ENCODE measurements around the gene RWDD3. TPM values are rescaled to one million over a fixed set of nuclear protein-coding genes. Genes with fewer than 3 reads are reported as not detected.

The RWDD3 gene
- total RNA-seq, 2 donors from 2014 or later: 35.5 to 37.1 TPM

- H3K9me3 ChIP-seq (ENCODE audit: control insufficient read depth, low read length): peaks cover 8% of the 10 kb centered on the region
- H3K4me3 ChIP-seq (ENCODE audit: low read length): no peak overlapping the region
- no peak for DNase-seq
- Mint-ChIP-seq H3K27me3 (ENCODE audit: insufficient read depth) (no peaks in the 10 kb centered on the region), H3K9me3 (no peaks in the 10 kb centered on the region), H3K36me3 (ENCODE audit: low read depth) (no peaks in the 10 kb centered on the region), H3K4me3 (no peak overlapping the region), H3K27ac (no peak overlapping the region), H3K4me1 (peaks cover 2% of the 10 kb centered on the region)
- H3K27me3 ChIP-seq (ENCODE audit: control insufficient read depth, insufficient read depth, low read length, poor library complexity, severe bottlenecking): no peaks in the 10 kb centered on the region
- TF ChIP-seq, protein P1, sequence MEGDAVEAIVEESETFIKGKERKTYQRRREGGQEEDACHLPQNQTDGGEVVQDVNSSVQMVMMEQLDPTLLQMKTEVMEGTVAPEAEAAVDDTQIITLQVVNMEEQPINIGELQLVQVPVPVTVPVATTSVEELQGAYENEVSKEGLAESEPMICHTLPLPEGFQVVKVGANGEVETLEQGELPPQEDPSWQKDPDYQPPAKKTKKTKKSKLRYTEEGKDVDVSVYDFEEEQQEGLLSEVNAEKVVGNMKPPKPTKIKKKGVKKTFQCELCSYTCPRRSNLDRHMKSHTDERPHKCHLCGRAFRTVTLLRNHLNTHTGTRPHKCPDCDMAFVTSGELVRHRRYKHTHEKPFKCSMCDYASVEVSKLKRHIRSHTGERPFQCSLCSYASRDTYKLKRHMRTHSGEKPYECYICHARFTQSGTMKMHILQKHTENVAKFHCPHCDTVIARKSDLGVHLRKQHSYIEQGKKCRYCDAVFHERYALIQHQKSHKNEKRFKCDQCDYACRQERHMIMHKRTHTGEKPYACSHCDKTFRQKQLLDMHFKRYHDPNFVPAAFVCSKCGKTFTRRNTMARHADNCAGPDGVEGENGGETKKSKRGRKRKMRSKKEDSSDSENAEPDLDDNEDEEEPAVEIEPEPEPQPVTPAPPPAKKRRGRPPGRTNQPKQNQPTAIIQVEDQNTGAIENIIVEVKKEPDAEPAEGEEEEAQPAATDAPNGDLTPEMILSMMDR (conservative IDR thresholded peaks at IDR 0.05): no peak
- 94% methylated on average over 2 to 4 of the region's 4 CpGs for WGBS, 2 experiments (ENCODE audit: insufficient coverage in 1 of 2, insufficient read length in 1 of 2)
- H3K9ac ChIP-seq (ENCODE audit: extremely low read depth, low read length, poor library complexity, severe bottlenecking): no peak overlapping the region
- H3K4me1 ChIP-seq (ENCODE audit: control insufficient read depth, insufficient read depth, low read length): peaks cover 2% of the 10 kb centered on the region
- H3K36me3 ChIP-seq (ENCODE audit: control insufficient read depth, insufficient read depth, low read length): no peaks in the 10 kb centered on the region
- H3K27ac ChIP-seq (ENCODE audit: low read depth, low read length): no peak overlapping the region
These were observed 28.9 kb downstream of the RWDD3 start for GRCh38 chr1:95262913-95263312.

DNA sequence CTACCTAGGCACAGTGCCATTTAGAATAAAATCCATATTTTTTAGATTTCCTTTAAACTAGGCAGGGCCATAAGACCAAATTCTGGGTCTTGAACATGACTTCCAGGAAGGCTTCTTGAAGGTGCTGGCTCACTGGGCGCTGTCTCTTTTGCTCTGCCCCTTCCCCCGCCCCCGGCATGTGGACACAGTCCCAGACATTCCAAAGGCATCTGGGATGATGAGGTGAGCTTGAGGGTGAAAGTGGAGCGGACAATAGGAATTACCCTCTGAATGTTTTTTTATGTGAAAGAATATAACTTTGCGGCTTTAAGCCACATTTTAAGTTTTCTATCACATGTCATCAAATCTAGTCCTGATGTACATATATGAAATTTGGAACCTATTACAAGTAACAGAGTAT lies 29.4 kb downstream of the RWDD3 start:
- no peak for DNase-seq

DNA sequence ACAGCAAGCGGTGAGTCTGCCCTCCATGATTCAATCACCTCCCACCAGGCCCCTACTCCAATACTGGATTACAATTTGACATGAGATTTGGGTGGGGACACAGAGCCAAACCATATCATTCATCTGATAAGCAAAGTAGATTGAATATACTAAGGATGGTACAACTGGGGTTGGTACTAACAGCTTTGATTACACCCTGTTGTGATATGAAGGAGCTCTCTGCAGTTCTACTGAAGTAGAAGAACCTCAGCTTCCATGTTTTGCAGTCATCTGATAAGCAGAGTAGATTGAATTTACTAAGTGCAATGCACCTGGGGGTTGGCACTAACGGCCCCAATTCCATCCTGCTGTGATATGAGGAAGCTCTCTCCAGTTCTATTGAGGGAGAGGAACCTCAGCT lies 31.1 kb downstream of the RWDD3 start:
- Mint-ChIP-seq H3K36me3 (ENCODE audit: low read depth) (no peaks in the 10 kb centered on the region), H3K4me3 (no peak overlapping the region), H3K9me3 (no peaks in the 10 kb centered on the region), H3K27ac (no peak overlapping the region), H3K27me3 (ENCODE audit: insufficient read depth) (no peaks in the 10 kb centered on the region), H3K4me1 (peaks cover 2% of the 10 kb centered on the region)
- whole genome bisulfite sequencing, 2 experiments (ENCODE audit: insufficient coverage in 1 of 2, insufficient read length in 1 of 2): 43 to 81% methylated on average over 1 to 2 of the region's 2 CpGs
- no peak overlapping the region for H3K4me3 ChIP-seq (ENCODE audit: low read length)
- peaks cover 2% of the 10 kb centered on the region for H3K4me1 ChIP-seq (ENCODE audit: control insufficient read depth, insufficient read depth, low read length)
- DNase-seq: no peak
- H3K9ac ChIP-seq (ENCODE audit: extremely low read depth, low read length, poor library complexity, severe bottlenecking): no peak overlapping the region
- no peaks in the 10 kb centered on the region for H3K36me3 ChIP-seq (ENCODE audit: control insufficient read depth, insufficient read depth, low read length)
- H3K9me3 ChIP-seq (ENCODE audit: control insufficient read depth, low read length): peaks cover 8% of the 10 kb centered on the region
- H3K27ac ChIP-seq (ENCODE audit: low read depth, low read length): no peak overlapping the region
- TF ChIP-seq, protein P1 (conservative IDR thresholded peaks at IDR 0.05): no peak
- H3K27me3 ChIP-seq (ENCODE audit: control insufficient read depth, insufficient read depth, low read length, poor library complexity, severe bottlenecking): no peaks in the 10 kb centered on the region

More for the DNA sequence above, 29.4 kb downstream of the RWDD3 start:
- peaks cover 8% of the 10 kb centered on the region for H3K9me3 ChIP-seq (ENCODE audit: control insufficient read depth, low read length)
- Mint-ChIP-seq H3K36me3 (ENCODE audit: low read depth) (no peaks in the 10 kb centered on the region), H3K27me3 (ENCODE audit: insufficient read depth) (no peaks in the 10 kb centered on the region), H3K9me3 (no peaks in the 10 kb centered on the region), H3K27ac (no peak overlapping the region), H3K4me1 (peaks cover 2% of the 10 kb centered on the region), H3K4me3 (no peak overlapping the region)
- H3K4me3 ChIP-seq (ENCODE audit: low read length): no peak overlapping the region
- H3K9ac ChIP-seq (ENCODE audit: extremely low read depth, low read length, poor library complexity, severe bottlenecking): no peak overlapping the region
- H3K4me1 ChIP-seq (ENCODE audit: control insufficient read depth, insufficient read depth, low read length): peaks cover 2% of the 10 kb centered on the region
- H3K27ac ChIP-seq (ENCODE audit: low read depth, low read length): no peak overlapping the region
- no peaks in the 10 kb centered on the region for H3K36me3 ChIP-seq (ENCODE audit: control insufficient read depth, insufficient read depth, low read length)
- no peaks in the 10 kb centered on the region for H3K27me3 ChIP-seq (ENCODE audit: control insufficient read depth, insufficient read depth, low read length, poor library complexity, severe bottlenecking)
- WGBS, 2 experiments (ENCODE audit: insufficient coverage in 1 of 2, insufficient read length in 1 of 2): 89 to 95% methylated on average over 3 to 4 of the region's 5 CpGs
- TF ChIP-seq, protein P1 (conservative IDR thresholded peaks at IDR 0.05): no peak
